Activated CD4-positive, alpha-beta T cell treated with anti-CD3 and anti-CD28 coated beads, Interleukin-2, amount 50 U/mL, for 48 hours (primary cell): Measurements from ENCODE around the gene MYOT.
A peak's percentile ranks its signal among the peaks of the same experiment; 100 is the strongest.
"Not testable (repeated sequence)": the region's sequence is repeated elsewhere in the genome, so short reads cannot be mapped to it uniquely, and the experiment has no call there.

Source experiments
- DNase-seq, 2 experiments: peaks; one replicate each; pipeline ENCODE4 v3.0.0-alpha.2; 2020

MYOT gene

GRCh38 chr5:137856916-137857862 lies 10.5 kb upstream of the MYOT start:
- no peak for DNase-seq

DNA sequence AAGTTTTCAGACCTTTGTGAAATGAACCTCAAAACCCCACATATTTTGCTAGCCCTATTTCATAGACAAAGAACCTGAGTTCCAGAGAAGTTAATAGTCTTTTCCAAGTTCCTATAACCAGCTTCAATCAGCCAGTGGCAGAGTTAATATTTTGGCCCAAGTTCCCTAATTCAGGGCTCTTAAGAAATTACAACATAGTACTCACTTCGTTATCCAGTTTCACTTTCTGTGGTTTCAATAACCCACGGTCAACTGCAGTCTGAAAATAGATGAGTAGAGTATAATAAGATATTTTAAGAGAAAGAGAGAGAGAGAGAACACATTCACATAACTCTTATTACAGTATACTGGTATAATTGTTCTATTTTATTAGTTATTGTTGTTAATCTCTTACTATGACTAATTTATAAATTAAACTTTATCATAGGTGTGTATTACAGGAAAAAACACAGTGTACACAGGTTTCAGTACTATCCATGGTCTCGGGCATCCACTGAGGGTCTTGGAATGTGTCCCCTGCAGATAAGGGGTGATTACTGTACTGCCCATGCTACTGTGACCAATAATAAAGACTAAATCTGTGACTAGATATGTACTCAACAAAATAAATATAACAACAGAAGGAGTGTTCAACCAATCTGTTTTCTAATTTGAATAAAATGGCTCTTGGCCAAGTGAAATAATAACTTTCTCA lies 9.3 kb upstream of the MYOT start:
- DNase-seq = no peak

DNA sequence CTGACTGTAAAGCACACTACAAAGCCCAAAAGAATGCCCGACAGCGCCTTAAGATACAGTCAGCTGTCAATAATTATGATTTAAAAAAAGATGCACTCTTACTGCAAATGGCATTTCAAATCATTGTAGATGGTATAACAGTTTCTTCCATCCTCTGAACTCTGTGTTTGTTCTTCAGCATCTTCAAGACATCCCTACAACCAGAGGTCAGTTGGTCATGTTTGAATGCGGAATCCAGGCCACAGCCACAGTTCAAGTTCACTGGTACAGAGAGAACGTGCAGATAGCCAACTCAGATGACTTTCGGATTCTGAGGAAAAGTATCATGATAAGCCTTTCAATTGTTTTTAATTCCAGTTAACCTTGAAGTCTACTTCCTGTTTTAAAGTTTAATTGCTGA lies 8.7 kb upstream of the MYOT start:
- DNase-seq = no peak

- DNase-seq = no peak
Observed at GRCh38 chr5:137862251-137862650, 5.4 kb upstream of the MYOT start.

- not testable (repeated sequence) for DNase-seq
Observed at GRCh38 chr5:137863653-137864052, 4.0 kb upstream of the MYOT start.

GRCh38 chr5:137866541-137867388 lies 895 bp upstream of the MYOT start:
- no peak for DNase-seq

GRCh38 chr5:137870647-137871339 lies 3.1 kb downstream of the MYOT start:
- no peak for DNase-seq

DNA sequence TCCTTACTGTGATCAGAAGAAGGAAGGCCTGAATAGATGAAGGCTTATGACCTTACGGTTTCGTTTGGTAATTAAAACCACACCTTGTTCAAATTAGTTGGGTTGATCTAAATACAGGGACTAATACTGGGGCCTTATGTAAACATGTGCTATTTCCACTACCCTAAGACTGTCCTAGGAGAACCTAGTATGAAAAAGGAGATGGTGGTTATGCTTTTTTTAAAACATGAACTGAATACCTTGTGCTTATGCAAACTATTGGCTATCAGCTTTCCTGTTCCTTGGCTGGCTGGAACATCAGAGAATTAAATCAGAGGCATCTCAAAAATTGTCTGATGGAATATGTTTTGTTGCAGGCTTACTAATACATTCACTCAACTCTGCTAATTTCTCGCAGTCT lies 3.9 kb downstream of the MYOT start:
- DNase-seq = no peak

DNA sequence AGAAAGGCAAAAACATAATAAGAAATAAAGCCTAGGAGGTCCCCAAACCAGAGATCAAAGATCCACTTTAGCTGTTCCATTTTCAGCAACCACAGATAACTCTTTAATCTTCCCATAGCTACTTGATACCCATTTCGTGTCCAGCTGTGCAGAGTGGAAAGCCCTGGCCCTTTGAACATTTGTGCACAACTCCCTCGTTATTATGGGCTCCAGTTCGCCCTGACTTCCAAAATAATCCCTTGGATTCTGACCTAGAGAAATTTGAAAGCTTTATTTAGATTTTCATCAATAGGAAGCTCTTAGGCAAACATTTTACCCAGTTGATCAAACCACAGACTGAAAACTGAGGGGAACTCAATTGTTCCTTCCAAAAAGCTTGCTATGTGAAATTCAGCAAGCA lies 4.8 kb downstream of the MYOT start:
- no peak for DNase-seq

DNA sequence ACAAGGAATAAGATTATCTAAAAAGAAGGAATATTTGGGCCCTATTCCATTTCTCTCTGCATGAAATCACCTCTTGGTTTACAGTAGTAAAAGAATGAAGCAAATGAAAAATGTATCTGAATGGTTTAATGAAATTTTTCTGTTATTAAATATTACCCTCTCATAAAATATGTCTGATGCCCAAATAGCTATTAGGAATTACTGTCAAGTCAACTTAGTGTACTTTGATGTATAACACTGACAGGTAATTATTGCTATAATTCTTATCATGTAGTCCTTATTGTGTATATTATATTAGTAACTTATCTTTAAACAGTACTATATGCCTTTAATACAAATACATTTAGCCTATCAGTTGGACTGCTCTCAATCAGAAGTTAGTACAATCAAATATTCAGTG lies 8.4 kb downstream of the MYOT start:
- no peak for DNase-seq

DNA sequence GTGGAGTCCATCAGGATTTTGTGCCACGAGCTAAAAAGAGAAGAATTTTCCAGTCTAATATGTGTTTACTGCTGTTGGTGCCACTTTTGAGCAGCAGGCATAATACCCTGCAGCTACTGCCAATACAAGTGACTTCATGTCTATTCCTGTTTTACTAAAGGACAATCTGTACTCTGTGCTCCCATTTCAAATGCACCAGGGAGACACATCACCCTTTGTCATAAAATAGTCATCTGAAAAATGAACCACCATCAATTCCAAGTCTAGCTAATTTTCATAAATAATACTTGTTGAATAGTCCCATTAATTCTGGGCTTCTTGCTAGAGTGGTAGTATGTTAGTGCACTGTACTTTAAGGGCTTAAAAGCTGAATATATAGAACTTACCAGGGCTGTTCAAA lies 12.7 kb downstream of the MYOT start:
- no peak for DNase-seq

DNA sequence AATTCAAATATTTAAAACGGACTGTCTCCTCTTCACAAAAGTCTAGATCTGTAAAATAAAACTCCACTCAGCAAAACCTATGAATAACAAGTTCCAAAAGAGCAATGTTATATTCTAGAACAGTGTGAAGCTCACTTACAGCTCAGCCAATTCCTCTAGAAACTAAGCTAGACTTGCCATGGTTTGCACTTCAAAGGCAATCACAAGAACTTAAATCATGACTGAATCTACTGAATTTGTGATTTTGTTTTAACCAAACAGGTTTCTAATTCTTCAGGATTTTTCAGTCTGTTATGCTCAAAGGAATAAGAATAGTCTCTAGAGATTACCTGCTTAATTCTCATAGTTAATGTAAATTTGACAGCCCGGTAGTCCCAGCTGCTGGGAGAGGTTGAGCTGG lies 20.2 kb downstream of the MYOT start:
- DNase-seq = no peak

- DNase-seq = no peak
Observed at GRCh38 chr5:137888466-137888862, 20.8 kb downstream of the MYOT start.

DNA sequence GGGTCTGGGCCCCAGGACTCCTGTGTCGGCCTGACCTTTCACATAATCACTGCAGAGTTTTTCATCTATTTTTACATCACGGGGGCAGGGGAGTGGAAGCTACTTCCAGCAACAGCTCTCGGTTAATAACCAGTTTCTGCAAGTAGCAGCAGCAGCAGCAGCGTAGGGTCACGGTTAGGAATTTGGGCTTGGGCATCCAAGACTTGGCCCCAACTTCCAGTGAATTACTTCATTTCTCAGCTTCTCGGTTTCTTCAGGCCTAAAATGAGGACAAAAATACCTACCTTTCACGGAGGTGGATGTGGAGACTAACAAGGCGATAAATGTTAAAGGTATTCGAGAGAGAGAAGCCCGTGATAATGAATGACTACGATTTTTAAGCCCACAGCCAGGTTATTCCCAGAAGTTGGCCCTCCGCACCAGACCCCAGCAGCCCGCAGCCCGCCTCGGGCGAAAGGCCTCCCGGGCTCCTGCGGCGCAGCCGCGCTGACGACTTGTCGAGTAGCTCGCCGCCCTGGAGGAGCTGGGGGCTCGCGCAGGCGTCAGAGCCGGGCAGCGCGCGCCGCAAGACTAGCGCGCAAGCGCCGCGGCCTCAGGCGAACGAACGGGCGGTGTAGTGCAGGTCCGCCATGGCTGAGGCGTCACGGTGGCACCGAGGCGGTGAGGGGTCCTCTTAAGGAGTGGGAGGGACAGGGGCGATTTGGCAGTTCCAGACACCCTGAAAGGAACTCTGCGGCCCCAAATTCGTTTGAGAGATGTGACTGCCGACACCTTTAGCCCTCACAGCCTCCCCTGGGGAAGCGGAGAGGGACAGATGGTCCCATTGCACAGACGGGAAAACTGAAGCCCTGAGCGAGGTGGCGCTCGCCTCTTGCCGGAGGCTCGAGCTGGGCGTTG lies 21.5 kb downstream of the MYOT start, which contains the start of gene PKD2L2:
PKD2L2 (plus strand) TSS at position 595 of the 897 bp plus-strand sequence; CDS start at position 630, 35 bp downstream.
- DNase-seq = peak; percentile 80 to 82

DNA sequence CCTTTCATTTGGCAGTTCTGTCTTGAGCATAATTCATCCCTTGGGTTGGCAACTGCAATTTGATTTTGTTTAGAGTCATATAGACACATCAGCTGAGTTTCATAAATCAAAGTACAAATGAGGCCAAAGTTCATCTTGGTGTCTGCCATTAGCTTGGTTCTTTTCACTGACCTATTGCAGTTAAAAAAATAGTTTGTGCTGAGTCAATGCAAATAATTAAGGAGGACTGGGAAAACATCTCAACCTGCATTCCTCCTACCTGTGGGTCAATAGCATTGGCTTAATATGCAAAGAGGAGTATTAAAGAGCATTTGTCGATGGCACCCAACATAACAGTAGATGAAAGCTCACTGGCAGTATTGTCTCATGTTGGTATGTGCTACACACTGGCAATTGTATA lies 23.2 kb downstream of the MYOT start:
- no peak for DNase-seq

DNA sequence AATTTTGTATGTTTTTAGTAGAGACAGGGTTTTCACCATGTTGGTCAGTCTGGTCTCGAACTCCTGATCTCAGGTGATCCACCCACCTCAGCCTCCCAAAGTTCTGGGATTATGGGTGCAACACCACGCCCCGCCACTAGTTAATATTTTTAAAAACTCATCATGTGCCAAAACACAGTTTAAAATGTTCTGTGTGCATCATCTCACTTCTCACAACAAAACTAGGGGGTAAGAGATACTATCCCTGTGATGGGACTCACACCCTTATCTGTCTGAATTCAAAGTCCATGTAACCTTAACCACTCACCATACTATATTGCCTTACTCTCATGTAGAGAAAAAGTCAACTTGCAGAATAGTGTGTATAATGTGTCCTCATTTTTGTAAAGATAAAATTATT lies 24.2 kb downstream of the MYOT start:
- DNase-seq = peak in 1 of 2 experiments; percentile 17

- no peak for DNase-seq
Observed at GRCh38 chr5:137894586-137894985, 26.9 kb downstream of the MYOT start.

DNA sequence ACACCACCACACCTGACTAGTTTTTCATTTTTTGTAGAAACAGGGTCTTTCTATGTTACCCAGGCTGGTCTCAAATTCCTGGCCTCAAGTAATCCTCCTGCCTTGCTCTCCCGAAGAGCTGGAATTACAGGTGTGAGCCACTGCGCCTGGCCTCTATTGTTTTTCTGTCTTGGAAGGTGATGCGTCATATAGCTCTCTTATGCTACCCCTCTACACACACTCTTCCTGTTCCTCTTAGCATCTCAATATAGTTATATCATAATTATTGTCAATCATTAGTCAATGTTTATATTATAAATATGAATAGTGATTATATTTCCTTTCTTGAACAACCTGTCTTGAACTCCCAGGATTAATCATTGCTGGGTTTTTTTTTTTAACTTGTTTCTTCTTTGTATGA lies 28.9 kb downstream of the MYOT start:
- no peak for DNase-seq

DNA sequence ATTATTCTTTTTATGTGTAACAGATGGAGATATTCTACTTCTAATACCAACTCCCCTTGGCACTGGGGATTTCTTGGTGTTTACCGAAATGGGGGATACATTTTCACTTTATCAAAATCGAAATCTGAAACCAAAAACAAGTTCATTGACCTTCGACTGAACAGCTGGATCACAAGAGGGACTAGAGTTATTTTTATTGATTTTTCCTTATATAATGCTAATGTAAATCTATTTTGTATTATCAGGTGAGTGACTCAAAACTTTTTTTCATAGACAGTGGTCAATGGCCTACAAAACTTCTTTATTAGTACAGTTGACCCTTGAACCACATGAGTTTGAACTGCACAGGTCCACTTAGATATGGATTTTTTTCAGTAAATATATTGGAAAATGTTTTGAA lies 31.8 kb downstream of the MYOT start:
- no peak for DNase-seq

DNA sequence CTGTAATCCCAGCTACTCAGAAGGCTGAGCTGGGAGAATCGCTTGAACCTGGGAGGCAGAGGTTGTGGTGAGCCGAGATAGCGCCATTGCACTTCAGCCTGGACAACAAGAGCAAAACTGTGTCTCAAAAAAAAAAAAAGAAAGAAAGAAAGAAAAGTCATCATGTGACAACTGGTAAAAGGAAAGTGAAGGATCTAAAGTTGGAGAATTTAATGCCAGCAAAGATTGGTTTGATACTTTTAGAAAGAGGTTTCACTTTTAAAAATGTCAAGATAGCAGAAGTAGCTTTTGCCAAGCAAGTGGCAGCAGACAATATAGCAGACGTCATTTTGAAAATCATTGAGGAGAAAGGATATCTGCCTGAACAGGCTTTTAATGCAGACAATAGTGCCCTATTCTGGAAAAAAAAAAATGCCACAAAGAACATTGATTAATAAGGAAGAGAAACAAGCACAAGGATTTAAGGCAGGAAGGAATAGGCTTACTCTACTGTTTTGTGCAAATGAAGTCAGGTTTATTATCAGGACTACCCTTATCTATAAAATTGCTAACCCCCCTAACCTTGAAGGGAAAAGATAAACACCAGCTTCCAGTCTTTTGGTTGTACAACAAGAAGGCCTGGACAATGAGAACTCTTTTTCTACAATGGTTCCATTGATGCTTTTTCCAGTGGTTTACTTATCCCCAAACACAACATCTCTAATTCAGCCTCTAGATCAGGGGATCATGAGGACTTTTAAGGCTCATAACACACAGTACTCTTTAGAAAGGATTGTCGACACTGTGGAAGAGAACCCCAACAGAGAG lies 33.6 kb downstream of the MYOT start:
- no peak for DNase-seq
